ENCODE data around the gene PDE9A.

DNA sequence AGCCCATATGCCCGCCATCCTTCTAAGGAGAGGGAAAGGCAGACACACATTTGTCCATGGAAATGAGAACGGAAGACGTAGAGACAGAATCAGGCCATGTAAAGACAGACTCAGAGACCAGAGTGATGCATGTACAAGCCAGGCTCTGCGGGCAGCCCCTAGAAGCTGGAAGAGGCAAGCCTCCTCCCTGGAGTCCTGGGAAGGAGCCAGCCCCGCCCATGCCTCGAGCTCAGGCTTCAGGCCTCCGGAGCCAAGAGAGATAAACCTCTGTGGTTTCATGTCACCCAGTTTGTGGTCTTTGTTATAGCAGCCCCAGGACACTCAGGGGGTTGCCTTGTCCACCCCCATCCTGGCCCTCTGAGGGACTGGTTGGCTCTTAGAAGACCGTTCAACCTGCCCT is 11.6 kb downstream of the PDE9A start:
- no peak for TF ChIP-seq POLR2A (IDR thresholded peaks at IDR 0.05; ENCODE audit: low read depth)
- TF ChIP-seq, protein P1, sequence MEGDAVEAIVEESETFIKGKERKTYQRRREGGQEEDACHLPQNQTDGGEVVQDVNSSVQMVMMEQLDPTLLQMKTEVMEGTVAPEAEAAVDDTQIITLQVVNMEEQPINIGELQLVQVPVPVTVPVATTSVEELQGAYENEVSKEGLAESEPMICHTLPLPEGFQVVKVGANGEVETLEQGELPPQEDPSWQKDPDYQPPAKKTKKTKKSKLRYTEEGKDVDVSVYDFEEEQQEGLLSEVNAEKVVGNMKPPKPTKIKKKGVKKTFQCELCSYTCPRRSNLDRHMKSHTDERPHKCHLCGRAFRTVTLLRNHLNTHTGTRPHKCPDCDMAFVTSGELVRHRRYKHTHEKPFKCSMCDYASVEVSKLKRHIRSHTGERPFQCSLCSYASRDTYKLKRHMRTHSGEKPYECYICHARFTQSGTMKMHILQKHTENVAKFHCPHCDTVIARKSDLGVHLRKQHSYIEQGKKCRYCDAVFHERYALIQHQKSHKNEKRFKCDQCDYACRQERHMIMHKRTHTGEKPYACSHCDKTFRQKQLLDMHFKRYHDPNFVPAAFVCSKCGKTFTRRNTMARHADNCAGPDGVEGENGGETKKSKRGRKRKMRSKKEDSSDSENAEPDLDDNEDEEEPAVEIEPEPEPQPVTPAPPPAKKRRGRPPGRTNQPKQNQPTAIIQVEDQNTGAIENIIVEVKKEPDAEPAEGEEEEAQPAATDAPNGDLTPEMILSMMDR (IDR thresholded peaks at IDR 0.05): no peak

Data from esophagus muscularis mucosa (tissue), 3 donors.